ENCODE results near the gene CCDC85C. TPM values are rescaled to one million over a fixed set of nuclear protein-coding genes. Genes with fewer than 3 reads are reported as not detected.

The CCDC85C gene
- total RNA-seq, 2 experiments from 2014 or later: 5.8 to 7.5 TPM

GRCh38 chr14:99468081-99468480 is 135.9 kb downstream of the CCDC85C start:
- Histone ChIP-seq H3K36me3 (ENCODE audit: insufficient read depth, low read length) (peaks cover 24% of the 10 kb centered on the region), H3K27me3 (ENCODE audit: control insufficient read depth in 1 of 2, insufficient read depth in 2 of 2, low read length in 2 of 2) (no peaks in the 10 kb centered on the region), H3K4me1 (ENCODE audit: insufficient read depth, low read length) (peaks cover 9% of the 10 kb centered on the region), H3K9me3 (ENCODE audit: control insufficient read depth in 1 of 2, insufficient read depth in 1 of 2, low read length in 2 of 2) (no peaks in the 10 kb centered on the region), H3K27ac (ENCODE audit: low read depth in 1 of 2, low read length in 2 of 2) (no peak overlapping the region), H3K4me3 (ENCODE audit: low read length) (no peak overlapping the region)
- H3K36me3 Mint-ChIP-seq (ENCODE audit: low read depth): peaks cover 44% of the 10 kb centered on the region
- ChIA-PET CTCF (no interaction called here), POLR2A (interaction anchor here (1.3 kb wide), 1 partner anchor 8 kb away, joined by 3 read pairs; no protein-coding TSS in a partner anchor)
- no peak overlapping the region for H3K4me3 Mint-ChIP-seq
- peaks cover 54% of the 10 kb centered on the region for H3K4me1 Mint-ChIP-seq (ENCODE audit: low read depth)
- TF ChIP-seq CTCF (IDR thresholded peaks at IDR 0.05): no peak
- intact Hi-C loops (cut with DNase I, micrococcal nuclease): no loop called here
- no peak overlapping the region for H3K27ac Mint-ChIP-seq
- ATAC-seq (ENCODE audit: poor library complexity) (no peak), DNase-seq (no peak)
- no peaks in the 10 kb centered on the region for H3K9me3 Mint-ChIP-seq
- no peaks in the 10 kb centered on the region for H3K27me3 Mint-ChIP-seq

DNA sequence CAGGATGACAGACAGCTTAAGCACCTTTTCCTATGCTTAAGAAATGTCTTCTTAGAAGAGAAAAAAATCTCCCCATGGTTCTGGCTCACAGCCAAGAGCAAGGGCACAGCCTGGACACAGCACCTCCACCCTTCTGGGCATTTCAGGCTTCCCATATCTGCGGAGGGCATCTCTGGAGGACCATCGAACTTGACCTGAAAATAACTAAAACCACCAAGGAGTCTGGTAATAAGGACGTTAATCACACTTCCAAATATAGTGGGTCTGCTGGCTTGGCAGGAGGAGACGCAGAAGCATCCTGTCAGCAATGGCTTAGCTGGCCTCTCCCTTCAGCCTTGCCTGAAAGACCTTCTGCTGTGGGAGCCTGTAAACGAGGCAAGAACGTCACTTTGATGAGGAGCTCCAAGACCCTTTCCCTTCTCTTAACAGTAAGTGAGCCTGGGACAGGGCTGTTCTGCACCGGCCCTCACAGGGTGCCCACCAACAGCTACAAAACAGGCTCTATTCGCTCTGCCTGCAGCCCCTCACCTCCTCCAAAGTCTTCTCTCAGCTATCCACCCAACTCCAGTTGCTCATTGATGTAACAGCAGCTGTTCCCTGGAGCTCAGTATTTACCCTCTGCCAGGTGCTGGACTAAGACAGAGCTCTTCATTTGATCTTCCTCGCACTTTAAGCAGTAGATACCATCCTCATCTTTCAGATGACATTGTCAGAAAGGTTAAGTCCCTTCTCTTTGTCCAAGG is 136.5 kb downstream of the CCDC85C start:
- CTCF ChIA-PET: no interaction called here

DNA sequence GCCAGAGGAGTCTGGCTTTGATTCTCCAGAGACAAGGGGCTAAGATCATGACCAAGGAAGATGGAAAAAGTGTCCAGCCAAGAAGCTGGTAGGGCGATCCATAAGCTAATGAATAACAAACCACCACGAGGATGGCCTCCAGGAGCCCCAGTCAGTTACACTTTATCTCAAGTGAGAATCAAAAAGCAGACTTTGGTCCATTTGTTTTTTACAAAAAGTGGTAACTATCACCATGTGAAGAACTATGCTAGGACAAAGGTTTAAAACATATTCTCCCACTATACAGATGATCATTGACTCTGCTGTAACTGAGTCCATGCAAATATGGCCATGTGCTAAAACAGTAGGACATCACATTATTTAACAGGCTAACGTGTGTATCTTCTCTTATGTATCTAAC is 137.2 kb downstream of the CCDC85C start:
- no peak overlapping the region for H3K27ac Mint-ChIP-seq
- no peaks in the 10 kb centered on the region for H3K27me3 Mint-ChIP-seq
- CTCF ChIA-PET: no interaction called here
- DNase-seq (no peak), ATAC-seq (ENCODE audit: poor library complexity) (no peak)
- H3K9me3 Mint-ChIP-seq: no peaks in the 10 kb centered on the region
- peaks cover 58% of the 10 kb centered on the region for H3K36me3 Mint-ChIP-seq (ENCODE audit: low read depth)
- no peak overlapping the region for H3K27ac ChIP-seq (ENCODE audit: low read depth in 1 of 2, low read length in 2 of 2)
- H3K4me3 ChIP-seq (ENCODE audit: low read length): no peak overlapping the region
- no peak for TF ChIP-seq CTCF (IDR thresholded peaks at IDR 0.05)
- H3K9me3 ChIP-seq (ENCODE audit: control insufficient read depth in 1 of 2, insufficient read depth in 1 of 2, low read length in 2 of 2): no peaks in the 10 kb centered on the region
- H3K4me1 Mint-ChIP-seq (ENCODE audit: low read depth): peaks cover 52% of the 10 kb centered on the region
- peaks cover 9% of the 10 kb centered on the region for H3K4me1 ChIP-seq (ENCODE audit: insufficient read depth, low read length)
- H3K27me3 ChIP-seq (ENCODE audit: control insufficient read depth in 1 of 2, insufficient read depth in 2 of 2, low read length in 2 of 2): no peaks in the 10 kb centered on the region
- no peak overlapping the region for H3K4me3 Mint-ChIP-seq
- peaks cover 36% of the 10 kb centered on the region for H3K36me3 ChIP-seq (ENCODE audit: insufficient read depth, low read length)
- intact Hi-C loops (cut with DNase I, micrococcal nuclease): no loop called here
- POLR2A ChIA-PET: no interaction called here

More for the DNA sequence above, 136.5 kb downstream of the CCDC85C start:
- Mint-ChIP-seq H3K27ac (no peak overlapping the region), H3K9me3 (no peaks in the 10 kb centered on the region), H3K4me1 (ENCODE audit: low read depth) (peaks cover 49% of the 10 kb centered on the region), H3K4me3 (no peak overlapping the region), H3K36me3 (ENCODE audit: low read depth) (peaks cover 50% of the 10 kb centered on the region), H3K27me3 (no peaks in the 10 kb centered on the region)
- Histone ChIP-seq H3K27me3 (ENCODE audit: control insufficient read depth in 1 of 2, insufficient read depth in 2 of 2, low read length in 2 of 2) (no peaks in the 10 kb centered on the region), H3K4me3 (ENCODE audit: low read length) (no peak overlapping the region), H3K27ac (ENCODE audit: low read depth in 1 of 2, low read length in 2 of 2) (no peak overlapping the region), H3K36me3 (ENCODE audit: insufficient read depth, low read length) (peaks cover 29% of the 10 kb centered on the region), H3K9me3 (ENCODE audit: control insufficient read depth in 1 of 2, insufficient read depth in 1 of 2, low read length in 2 of 2) (no peaks in the 10 kb centered on the region), H3K4me1 (ENCODE audit: insufficient read depth, low read length) (peaks cover 9% of the 10 kb centered on the region)
- POLR2A ChIA-PET: interaction anchor here (1.3 kb wide), 1 partner anchor 9 kb away, joined by 3 read pairs; no protein-coding TSS in a partner anchor
- TF ChIP-seq CTCF (IDR thresholded peaks at IDR 0.05): no peak
- ATAC-seq (ENCODE audit: poor library complexity) (no peak), DNase-seq (no peak)
- intact Hi-C loops (cut with DNase I, micrococcal nuclease): no loop called here
